H1 (cell line): ENCODE results near the gene FGF19. TPM values are rescaled to one million over a fixed set of nuclear protein-coding genes. Genes with fewer than 3 reads are reported as not detected.
"Not testable (repeated sequence)": the region's sequence is repeated elsewhere in the genome, so short reads cannot be mapped to it uniquely, and the experiment has no call there.

Experiments used
- CTCF ChIA-PET: fragments of 300-600 bp; sonication (Branson Sonifier 250); formaldehyde crosslinking; loops from one replicate; lab custom pipeline; 2021; ENCODE audit not compliant: partially characterized antibody; lab: Charles Lee
- POLR2A ChIA-PET: fragments of 300-600 bp; sonication (Branson Sonifier 250); formaldehyde crosslinking; loops from one replicate; lab custom pipeline; 2021; ENCODE audit warnings: inconsistent platforms; ENCODE audit not compliant: partially characterized antibody; lab: Charles Lee
- DNase-seq, 2 experiments: peaks; one replicate each; pipeline versions ENCODE4 v3.0.0 to v3.0.0-alpha.2; 2010 to 2022; ENCODE audit warnings: low spot score in 2 of 2, low read depth in 1 of 2, mixed read lengths in 1 of 2
- FAIRE-seq: peaks from 2 replicates; lab custom pipeline; 2011; peaks lifted over from hg19 to GRCh38; lab: Jason Lieb, UNC
- H2AFZ ChIP-seq: 2 replicates; pipeline ENCODE4 v1.8.1; 2012; ENCODE audit warnings: low read length, inconsistent platforms
- H2AK5ac ChIP-seq: 2 replicates; pipeline ENCODE4 v1.6.1; 2013; ENCODE audit warnings: low read depth, low read length
- H2BK120ac ChIP-seq: replicated peaks from 2 replicates; pipeline ENCODE3; 2013; ENCODE audit warnings: low read depth, low read length, inconsistent platforms
- H2BK12ac ChIP-seq: 2 replicates; pipeline ENCODE4 v1.6.1; 2013; ENCODE audit warnings: low read depth, low read length
- H2BK15ac ChIP-seq: 2 replicates; pipeline ENCODE4 v1.6.1; 2013; ENCODE audit warnings: low read length
- H2BK20ac ChIP-seq: 2 replicates; pipeline ENCODE4 v1.6.1; 2013; ENCODE audit warnings: low read length
- H2BK5ac ChIP-seq: 2 replicates; pipeline ENCODE4 v1.6.1; 2013; ENCODE audit warnings: low read depth, low read length
- H3K14ac ChIP-seq: 2 replicates; pipeline ENCODE4 v1.6.1; 2013; ENCODE audit warnings: inconsistent platforms; ENCODE audit not compliant: insufficient read length
- H3K18ac ChIP-seq: 2 replicates; pipeline ENCODE4 v1.6.1; 2013; ENCODE audit warnings: low read length; ENCODE audit errors: extremely low read depth
- H3K23ac ChIP-seq: 2 replicates; pipeline ENCODE4 v1.6.1; 2013; ENCODE audit warnings: inconsistent platforms; ENCODE audit not compliant: insufficient read length
- H3K23me2 ChIP-seq: 2 replicates; pipeline ENCODE4 v1.6.1; 2013; ENCODE audit warnings: low read depth, low read length
- H3K27ac ChIP-seq: 2 replicates; pipeline ENCODE4 v1.6.1; 2011; ENCODE audit warnings: low read depth, low read length, inconsistent platforms
- H3K27me3 ChIP-seq, 4 experiments: replicated peaks in 1 of 4; 1 replicate in 1 of 4; 2 replicates in 3 of 4; pipeline versions ENCODE4 v1.6.1 to v1.8.1; 2011 to 2013; ENCODE audit warnings: low read length in 3 of 4, mild to moderate bottlenecking in 3 of 4, inconsistent platforms in 2 of 4, mixed read lengths in 2 of 4, moderate library complexity in 1 of 4; ENCODE audit not compliant: control insufficient read depth in 3 of 4, insufficient read depth in 3 of 4; ENCODE audit errors: extremely low read depth in 1 of 4
- H3K36me3 ChIP-seq, 4 experiments: 2 replicates each; pipeline versions ENCODE4 v1.6.1 to v1.8.1; 2011 to 2013; ENCODE audit warnings: mild to moderate bottlenecking in 4 of 4, low read length in 3 of 4, moderate library complexity in 2 of 4, control low read depth in 1 of 4, inconsistent platforms in 1 of 4; ENCODE audit not compliant: insufficient read depth in 4 of 4, control insufficient read depth in 2 of 4
- H3K4ac ChIP-seq: replicated peaks from 2 replicates; pipeline ENCODE3; 2013; ENCODE audit warnings: low read length, low read depth, mixed read lengths, inconsistent platforms; ENCODE audit not compliant: insufficient read length
- H3K4me1 ChIP-seq, 4 experiments: replicated peaks in 1 of 4; 1 replicate in 1 of 4; 2 replicates in 3 of 4; pipeline versions ENCODE4 v1.6.1 to v1.8.1; 2011 to 2013; ENCODE audit warnings: low read length in 3 of 4, inconsistent platforms in 2 of 4, mixed read lengths in 1 of 4; ENCODE audit not compliant: insufficient read depth in 4 of 4, control insufficient read depth in 3 of 4
- H3K4me2 ChIP-seq, 2 experiments: 2 replicates each; pipeline versions ENCODE4 v1.6.1 to v1.8.1; 2011 to 2013; ENCODE audit warnings: low read depth in 2 of 2, low read length in 2 of 2, control low read depth in 1 of 2, inconsistent platforms in 1 of 2, mild to moderate bottlenecking in 1 of 2; ENCODE audit not compliant: insufficient read depth in 1 of 2
- H3K4me3 ChIP-seq, 4 experiments: fragments of 200-600, 300-600 bp in 1 of 4; sonication (generic), shearing (Covaris generic), sonication (Bioruptor Twin) in 1 of 4; 2 replicates each; pipeline versions ENCODE4 v1.5.1 to v1.8.1; 2011 to 2016; ENCODE audit warnings: low read length in 4 of 4, low read depth in 3 of 4, control low read depth in 2 of 4, inconsistent platforms in 2 of 4, mild to moderate bottlenecking in 2 of 4, mixed read lengths in 1 of 4, moderate library complexity in 1 of 4; ENCODE audit not compliant: insufficient read depth in 2 of 4; ENCODE audit errors: extremely low read depth in 1 of 4
- H3K56ac ChIP-seq: replicated peaks from 2 replicates; pipeline ENCODE3; 2013; ENCODE audit warnings: low read depth, mild to moderate bottlenecking, mixed read lengths, low read length, inconsistent platforms; ENCODE audit not compliant: insufficient read length
- H3K79me1 ChIP-seq: 2 replicates; pipeline ENCODE4 v1.6.1; 2013; ENCODE audit warnings: low read depth, low read length, control low read depth
- H3K79me2 ChIP-seq, 2 experiments: 2 replicates each; pipeline versions ENCODE4 v1.6.1 to v1.8.1; 2012 to 2013; ENCODE audit warnings: low read length in 2 of 2, mild to moderate bottlenecking in 2 of 2, inconsistent platforms in 1 of 2; ENCODE audit not compliant: insufficient read depth in 2 of 2, control insufficient read depth in 1 of 2
- H3K9ac ChIP-seq, 4 experiments: replicated peaks in 1 of 4; 1 replicate in 1 of 4; 2 replicates in 3 of 4; pipeline versions ENCODE4 v1.6.1 to v1.8.1; 2011 to 2013; ENCODE audit warnings: low read depth in 3 of 4, low read length in 3 of 4, control low read depth in 2 of 4, mild to moderate bottlenecking in 2 of 4, moderate library complexity in 2 of 4, inconsistent platforms in 1 of 4; ENCODE audit errors: extremely low read depth in 1 of 4
- H3K9me3 ChIP-seq, 2 experiments: 2 replicates each; pipeline versions ENCODE4 v1.6.1 to v1.8.1; 2012 to 2013; ENCODE audit warnings: mild to moderate bottlenecking in 2 of 2, moderate library complexity in 2 of 2, control low read depth in 1 of 2, inconsistent platforms in 1 of 2, low read depth in 1 of 2, low read length in 1 of 2, mixed read lengths in 1 of 2; ENCODE audit not compliant: insufficient read depth in 2 of 2
- H4K20me1 ChIP-seq, 2 experiments: replicated peaks in 1 of 2; 2 replicates each; pipeline versions ENCODE3 to v1.8.1; 2011 to 2013; ENCODE audit warnings: inconsistent platforms in 2 of 2, low read length in 2 of 2, mild to moderate bottlenecking in 1 of 2; ENCODE audit not compliant: insufficient read depth in 2 of 2, control insufficient read depth in 1 of 2
- H4K5ac ChIP-seq: 2 replicates; pipeline ENCODE4 v1.6.1; 2013; ENCODE audit warnings: low read length, low read depth, mixed read lengths, inconsistent platforms; ENCODE audit not compliant: insufficient read length
- H4K8ac ChIP-seq: 2 replicates; pipeline ENCODE4 v1.8.0; 2013; ENCODE audit warnings: mild to moderate bottlenecking, moderate library complexity, low read length, inconsistent platforms; ENCODE audit not compliant: insufficient read depth; ENCODE audit errors: extremely low read depth
- H4K91ac ChIP-seq: replicated peaks from 2 replicates; pipeline ENCODE3; 2013; ENCODE audit warnings: low read length, mixed read lengths, inconsistent platforms; ENCODE audit not compliant: insufficient read length
- WGBS, 2 experiments: shearing (Covaris generic) in 1 of 2; methylation state at CpG; one replicate each; pipeline versions ENCODE4 v1.1.6 to v1.1.7; 2013 to 2015; ENCODE audit warnings: low lambda C conversion rate in 2 of 2, mixed read lengths in 2 of 2, inconsistent platforms in 1 of 2, low coverage in 1 of 2, missing lambda C conversion rate in 1 of 2; ENCODE audit not compliant: insufficient replicate concordance in 2 of 2, insufficient coverage in 1 of 2, insufficient read length in 1 of 2; ENCODE audit errors: extremely low coverage in 1 of 2, missing lambda C conversion rate in 1 of 2; 5-methylcytosine and 5-hydroxymethylcytosine counted together
- polyA plus RNA-seq, 7 experiments: library from polyadenylated mRNA; depleted of rRNA in 3 of 7; stranded (reverse) in 5 of 7; unstranded in 2 of 7; fragments of >200 nt in 5 of 7; fragments of 200-250 nt in 2 of 7; gene quantifications; 1 replicate in 5 of 7; 2 replicates in 1 of 7; 4 replicates in 1 of 7; pipeline versions ENCODE4 v1.2.1 to v1.2.3, GENCODE V29; 2011 to 2013; ENCODE audit warnings: missing spikeins in 2 of 7, mixed read lengths in 2 of 7
- total RNA-seq: library from RNA; stranded (reverse); fragmentation: NEBNext Ultra II Directional; extraction: Animal tissue kit (Norgen Biotek cat#: 25700); gene quantifications from 2 replicates; pipeline ENCODE4 v1.2.1, GENCODE V29; 2021

FGF19 gene
- total and polyA plus RNA-seq, 2 of the 8 experiments (the other 6 are each of a cell fraction or from before 2014, with no cell fraction given), result 9.6 to 14.8 TPM

DNA sequence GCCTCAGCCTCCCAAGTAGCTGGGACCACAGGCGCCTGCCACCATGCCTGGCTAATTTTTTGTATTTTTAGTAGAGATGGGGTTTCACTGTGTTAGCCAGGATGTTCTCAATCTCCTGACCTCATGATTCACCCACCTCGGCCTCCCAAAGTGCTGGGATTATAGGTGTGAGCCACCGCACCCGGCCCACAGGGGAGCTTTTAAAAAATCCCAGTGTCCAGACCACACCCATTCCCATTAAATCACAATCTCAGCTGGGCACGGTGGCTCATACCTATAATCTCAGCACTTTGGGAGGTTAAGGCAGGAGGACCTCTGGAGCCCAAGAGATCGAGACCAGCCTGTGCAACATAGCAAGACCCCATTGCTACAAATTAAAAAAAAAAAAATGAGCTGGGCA is 7.8 kb downstream of the FGF19 start:
- POLR2A ChIA-PET, result interaction anchor here (0.9 to 2.3 kb wide), 3 partner anchors 10 to 46 kb away, joined by 3 to 5 read pairs (median 4); no protein-coding TSS in a partner anchor
- not testable (repeated sequence) for H3K56ac ChIP-seq

More for the DNA sequence above, 7.8 kb downstream of the FGF19 start:
- H2BK12ac ChIP-seq, H3K18ac ChIP-seq, H4K5ac ChIP-seq, H3K9me3 ChIP-seq, H3K9ac ChIP-seq, H3K4me2 ChIP-seq, H2BK15ac ChIP-seq, H4K20me1 ChIP-seq, H2BK5ac ChIP-seq, H3K23ac ChIP-seq, H3K4me3 ChIP-seq, H3K4ac ChIP-seq, H3K27me3 ChIP-seq, FAIRE-seq, H3K79me1 ChIP-seq, H4K91ac ChIP-seq, H2AFZ ChIP-seq, H2BK20ac ChIP-seq, H2BK120ac ChIP-seq, DNase-seq, H3K79me2 ChIP-seq, H3K23me2 ChIP-seq, H3K27ac ChIP-seq, H2AK5ac ChIP-seq, H3K14ac ChIP-seq, H4K8ac ChIP-seq: not testable (repeated sequence)
- WGBS, 2 experiments, result 88% methylated on average over 6 of the region's 6 CpGs; no CpG with 5 or more reads in 1 of the 2 experiments
- peaks cover 0 to 10% (median 4%) of the 10 kb centered on the region in 4 experiments; a peak in 3 of 8 replicates for H3K36me3 ChIP-seq
- H3K4me1 ChIP-seq, result peaks cover 2 to 20% (median 5%) of the 10 kb centered on the region in 4 experiments; a peak in 5 of 7 replicates
- CTCF ChIA-PET, result interaction anchor here (0.9 to 3.6 kb wide), 5 partner anchors 11 to 496 kb away, joined by 3 to 20 read pairs (median 5); no protein-coding TSS in a partner anchor
